Measurements from ENCODE around the gene RGS19. TPM values are rescaled to one million over a fixed set of nuclear protein-coding genes. Genes with fewer than 3 reads are reported as not detected.

The RGS19 gene
- total RNA-seq, 4 donors from 2014 or later = 12.9 to 35.7 (median 20.1) TPM

GRCh38 chr20:64114356-64114971, 35.1 kb upstream of the RGS19 start:
- WGBS, 2 donors = 76% methylated on average over 14 of the region's 14 CpGs
- no peak overlapping the region for H3K27ac ChIP-seq
- H3K9me3 ChIP-seq = no peaks in the 10 kb centered on the region
- no peak for DNase-seq (ENCODE audit: low spot score in 2 of 2)
- H3K4me1 ChIP-seq = no peaks in the 10 kb centered on the region
- no peaks in the 10 kb centered on the region for H3K36me3 ChIP-seq
- TF ChIP-seq EP300 (IDR thresholded peaks at IDR 0.05) (no peak), POLR2A (IDR thresholded peaks at IDR 0.05) (no peak), CTCF (IDR thresholded peaks at IDR 0.05) (no peak)
- H3K27me3 ChIP-seq = no peaks in the 10 kb centered on the region
- no peak overlapping the region for H3K4me3 ChIP-seq

- H3K4me1 ChIP-seq = no peaks in the 10 kb centered on the region
- H3K27ac ChIP-seq = no peak overlapping the region
- H3K27me3 ChIP-seq = no peaks in the 10 kb centered on the region
- H3K4me3 ChIP-seq = no peak overlapping the region
- TF ChIP-seq EP300 (IDR thresholded peaks at IDR 0.05) (no peak), POLR2A (IDR thresholded peaks at IDR 0.05) (no peak), CTCF (IDR thresholded peaks at IDR 0.05) (no peak)
- WGBS, 2 donors = 76 to 79% methylated on average over 13 of the region's 13 CpGs
- no peak for DNase-seq (ENCODE audit: low spot score in 2 of 2)
- no peaks in the 10 kb centered on the region for H3K36me3 ChIP-seq
- no peaks in the 10 kb centered on the region for H3K9me3 ChIP-seq
Observed at GRCh38 chr20:64113796-64114355, 34.6 kb upstream of the RGS19 start.

GRCh38 chr20:64113444-64113775, 34.1 kb upstream of the RGS19 start:
- no peak overlapping the region for H3K4me3 ChIP-seq
- H3K9me3 ChIP-seq = no peaks in the 10 kb centered on the region
- no peaks in the 10 kb centered on the region for H3K36me3 ChIP-seq
- no peaks in the 10 kb centered on the region for H3K4me1 ChIP-seq
- 62 to 80% methylated on average over 6 of the region's 6 CpGs for WGBS, 2 donors
- DNase-seq (ENCODE audit: low spot score in 2 of 2) = no peak
- TF ChIP-seq CTCF (IDR thresholded peaks at IDR 0.05) (no peak), POLR2A (IDR thresholded peaks at IDR 0.05) (no peak), EP300 (IDR thresholded peaks at IDR 0.05) (no peak)
- H3K27me3 ChIP-seq = no peaks in the 10 kb centered on the region
- H3K27ac ChIP-seq = no peak overlapping the region

- Histone ChIP-seq H3K4me1 (no peaks in the 10 kb centered on the region), H3K27ac (no peak overlapping the region), H3K27me3 (no peaks in the 10 kb centered on the region), H3K36me3 (no peaks in the 10 kb centered on the region), H3K4me3 (no peak overlapping the region), H3K9me3 (no peaks in the 10 kb centered on the region)
- WGBS, 2 donors = 83 to 86% methylated on average over 15 to 16 of the region's 18 CpGs
- no peak for DNase-seq (ENCODE audit: low spot score in 2 of 2)
- TF ChIP-seq POLR2A (IDR thresholded peaks at IDR 0.05) (no peak), CTCF (IDR thresholded peaks at IDR 0.05) (no peak), EP300 (IDR thresholded peaks at IDR 0.05) (no peak)
Observed at GRCh38 chr20:64112691-64113443, 33.5 kb upstream of the RGS19 start.
